Common myeloid progenitor, CD34-positive (primary cell): ENCODE data around the gene ZNF319.

Experiments used
- CTCF ChIA-PET: fragments of 350-600 bp; sonication (Branson Sonifier 250); formaldehyde crosslinking; loops from one replicate; lab custom pipeline; 2021; ENCODE audit warnings: antibody characterized with exemption; lab: Charles Lee
- POLR2A ChIA-PET: fragments of 350-600 bp; sonication (Branson Sonifier 250); formaldehyde crosslinking; loops from one replicate; lab custom pipeline; 2021; ENCODE audit warnings: antibody characterized with exemption; lab: Charles Lee
- DNase-seq, 3 donors: peaks; one replicate each; pipeline versions ENCODE4 v3.0.0 to v3.0.0-alpha.2; 2013
- H3K27ac ChIP-seq, 2 experiments: 1 replicate in 1 of 2; 2 replicates in 1 of 2; pipeline ENCODE4 v1.7.0; 2013; ENCODE audit warnings: inconsistent platforms in 2 of 2, low read length in 2 of 2, mild to moderate bottlenecking in 2 of 2, low read depth in 1 of 2, moderate library complexity in 1 of 2; ENCODE audit not compliant: severe bottlenecking in 2 of 2, insufficient read depth in 1 of 2, poor library complexity in 1 of 2
- H3K27me3 ChIP-seq, 5 experiments: replicated peaks in 2 of 5; 1 replicate in 3 of 5; 2 replicates in 2 of 5; pipeline versions ENCODE4 v1.6.1 to v1.7.0; 2013; ENCODE audit warnings: low read length in 4 of 5, mild to moderate bottlenecking in 2 of 5, moderate library complexity in 2 of 5, inconsistent platforms in 1 of 5; ENCODE audit not compliant: insufficient read depth in 5 of 5, control insufficient read depth in 4 of 5
- H3K36me3 ChIP-seq, 4 experiments: 1 replicate in 2 of 4; 2 replicates in 2 of 4; pipeline versions ENCODE4 v1.6.1 to v1.7.0; 2013; ENCODE audit warnings: low read length in 3 of 4, control low read depth in 1 of 4, mild to moderate bottlenecking in 1 of 4; ENCODE audit not compliant: control insufficient read depth in 4 of 4, insufficient read depth in 4 of 4
- H3K4me1 ChIP-seq, 4 experiments: 1 replicate in 3 of 4; 2 replicates in 1 of 4; pipeline versions ENCODE4 v1.6.1 to v1.7.1; 2013; ENCODE audit warnings: low read length in 3 of 4, mild to moderate bottlenecking in 3 of 4, control low read depth in 1 of 4, inconsistent platforms in 1 of 4, moderate library complexity in 1 of 4; ENCODE audit not compliant: control insufficient read depth in 4 of 4, insufficient read depth in 4 of 4; ENCODE audit errors: control extremely low read depth in 1 of 4
- H3K4me3 ChIP-seq, 7 experiments: 1 replicate in 4 of 7; 2 replicates in 3 of 7; pipeline versions ENCODE4 v1.5.1 to v1.7.0; 2013; ENCODE audit warnings: mild to moderate bottlenecking in 7 of 7, low read length in 6 of 7, moderate library complexity in 6 of 7, inconsistent platforms in 2 of 7, low read depth in 2 of 7, control low read depth in 1 of 7; ENCODE audit not compliant: insufficient read depth in 4 of 7, control insufficient read depth in 1 of 7; ENCODE audit errors: extremely low read depth in 1 of 7
- H3K9me3 ChIP-seq, 5 experiments: 1 replicate in 4 of 5; 2 replicates in 1 of 5; pipeline versions ENCODE4 v1.6.1 to v1.7.1; 2013; ENCODE audit warnings: low read length in 4 of 5, mild to moderate bottlenecking in 2 of 5, inconsistent platforms in 1 of 5, low read depth in 1 of 5, moderate library complexity in 1 of 5; ENCODE audit not compliant: control insufficient read depth in 4 of 5, insufficient read depth in 2 of 5; ENCODE audit errors: control extremely low read depth in 1 of 5
- WGBS: methylation state at CpG from one replicate; pipeline ENCODE4 v1.1.5; 2013; ENCODE audit not compliant: insufficient coverage; 5-methylcytosine and 5-hydroxymethylcytosine counted together

The ZNF319 gene

GRCh38 chr16:57976331-57976796 is 24.1 kb downstream of the ZNF319 start:
- CTCF ChIA-PET = interaction anchor here (1.0 to 1.9 kb wide), 3 partner anchors 13 to 76 kb away, joined by 4 to 5 read pairs (median 4); no protein-coding TSS in a partner anchor
- WGBS = 80% methylated on average over 2 of the region's 2 CpGs
- Histone ChIP-seq H3K9me3 (no peaks in the 10 kb centered on the region), H3K27me3 (no peaks in the 10 kb centered on the region), H3K4me1 (peaks cover 0 to 9% (median 7%) of the 10 kb centered on the region in 4 experiments), H3K36me3 (no peaks in the 10 kb centered on the region), H3K27ac (no peak overlapping the region), H3K4me3 (no peak overlapping the region)
- DNase-seq = peak in 2 of 3 donors; percentile 32 to 50
- POLR2A ChIA-PET = no interaction called here

GRCh38 chr16:57972306-57972705 is 28.2 kb downstream of the ZNF319 start:
- Histone ChIP-seq H3K9me3 (no peaks in the 10 kb centered on the region), H3K27ac (no peak overlapping the region), H3K27me3 (no peaks in the 10 kb centered on the region), H3K4me1 (peaks cover 0 to 9% (median 7%) of the 10 kb centered on the region in 4 experiments), H3K36me3 (no peaks in the 10 kb centered on the region), H3K4me3 (no peak overlapping the region)
- ChIA-PET POLR2A (no interaction called here), CTCF (interaction anchor here (0.7 to 1.2 kb wide), 2 partner anchors 17 to 19 kb away, joined by 3 read pairs; no protein-coding TSS in a partner anchor)
- 49% methylated on average over 4 of the region's 4 CpGs for WGBS
- DNase-seq = peak in 2 of 3 donors; percentile 38 to 47

GRCh38 chr16:57971848-57972247 is 28.6 kb downstream of the ZNF319 start:
- POLR2A ChIA-PET = no interaction called here
- DNase-seq = no peak
- peaks cover 0 to 10% (median 7%) of the 10 kb centered on the region in 4 experiments for H3K4me1 ChIP-seq
- H3K27me3 ChIP-seq = no peaks in the 10 kb centered on the region
- H3K36me3 ChIP-seq = no peaks in the 10 kb centered on the region
- H3K27ac ChIP-seq = no peak overlapping the region
- WGBS = 92% methylated on average over 1 of the region's 1 CpG
- CTCF ChIA-PET = interaction anchor here (0.7 to 1.2 kb wide), 3 partner anchors 17 to 63 kb away, joined by 3 read pairs; no protein-coding TSS in a partner anchor
- no peak overlapping the region for H3K4me3 ChIP-seq
- H3K9me3 ChIP-seq = no peaks in the 10 kb centered on the region

DNA sequence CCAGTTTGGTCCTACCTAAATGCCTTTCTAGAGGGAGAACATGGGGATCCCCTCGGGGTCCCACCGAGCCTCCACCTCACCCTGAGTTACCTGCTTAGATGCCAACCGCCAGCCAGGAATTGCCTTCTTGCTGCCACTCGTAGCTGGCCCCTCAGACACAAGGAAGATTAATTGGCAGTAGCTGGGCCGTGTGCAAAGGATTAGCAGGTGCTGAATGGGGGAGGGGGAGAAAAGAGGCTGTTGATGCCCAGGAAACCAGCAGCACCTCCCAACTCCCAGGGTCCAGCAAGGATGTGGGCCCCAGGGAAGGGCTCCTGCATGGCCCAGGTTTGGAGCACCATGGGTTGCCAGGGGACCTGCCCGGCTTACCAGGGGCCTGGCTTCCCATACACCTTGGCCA is 29.5 kb downstream of the ZNF319 start, which contains the start of gene CNGB1:
Gene CNGB1 (minus strand): TSS at position 159 of the 400 bp plus-strand sequence. CDS start 3,842 bp downstream, outside the sequence.
- H3K9me3 ChIP-seq = no peaks in the 10 kb centered on the region
- ChIA-PET CTCF (interaction anchor here (1.0 kb wide), 1 partner anchor 63 kb away, joined by 3 read pairs; no protein-coding TSS in a partner anchor), POLR2A (no interaction called here)
- H3K27me3 ChIP-seq = no peaks in the 10 kb centered on the region
- 92% methylated on average over 1 of the region's 6 CpGs for WGBS
- no peak within 1 kb of the TSS for H3K27ac ChIP-seq
- H3K4me1 ChIP-seq = peaks cover 0 to 17% (median 10%) of the 10 kb centered on the region in 4 experiments
- no peak for DNase-seq
- H3K4me3 ChIP-seq = no peak within 1 kb of the TSS
- no peaks in the 10 kb centered on the region for H3K36me3 ChIP-seq

DNA sequence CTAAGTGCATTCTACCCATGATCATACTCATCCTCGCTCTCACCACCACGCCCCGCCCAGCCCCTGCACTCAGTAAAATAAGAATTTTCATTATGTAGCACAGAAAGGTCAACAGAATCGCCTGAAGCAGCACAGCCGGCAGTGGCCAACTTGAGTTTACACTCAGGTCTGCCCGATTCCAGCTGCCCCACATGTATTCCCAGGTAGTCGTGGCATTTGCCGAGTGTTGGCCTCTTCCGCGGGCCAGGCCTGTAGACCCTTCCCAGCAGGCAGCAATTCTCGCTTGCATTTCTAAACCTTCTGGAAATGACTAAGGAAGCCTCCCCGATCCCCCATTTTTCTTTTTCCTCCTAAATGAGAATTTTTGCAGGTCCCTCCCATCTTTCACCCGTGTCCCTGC is 30.2 kb downstream of the ZNF319 start:
- CTCF ChIA-PET = interaction anchor here (2.0 kb wide), 2 partner anchors 10 to 14 kb away, joined by 5 to 7 read pairs; no protein-coding TSS in a partner anchor

DNA sequence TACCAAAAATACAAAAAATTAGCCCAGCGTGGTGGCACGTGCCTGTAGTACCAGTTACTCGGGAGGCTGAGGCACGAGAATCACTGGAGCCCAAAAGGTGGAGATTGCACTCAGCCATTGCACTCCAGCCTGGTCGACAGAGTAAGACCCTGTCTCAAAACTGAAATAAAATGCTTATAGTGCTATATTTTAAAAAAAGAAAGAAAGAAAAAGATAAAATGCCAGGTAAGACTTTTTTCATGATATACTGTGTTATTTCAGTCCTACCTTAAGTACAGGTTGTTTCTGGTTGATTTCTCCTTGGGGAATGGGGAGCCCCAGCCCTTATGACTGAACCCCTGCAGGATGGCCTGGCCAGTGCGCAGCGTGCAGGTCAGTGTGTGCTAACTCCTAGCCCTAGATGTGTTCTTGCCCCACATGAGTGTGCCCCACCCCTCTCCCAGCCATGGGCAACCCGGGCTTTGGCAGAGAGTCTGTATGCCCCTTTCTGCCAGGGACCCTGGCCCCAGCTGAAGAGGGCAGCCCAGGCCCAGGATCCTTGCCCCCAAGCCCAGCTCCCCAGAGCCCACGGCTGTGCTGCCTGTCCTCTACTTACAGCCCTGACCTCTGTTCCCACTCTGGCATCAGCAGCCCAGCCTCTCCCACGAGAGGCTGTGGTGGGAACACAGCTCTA is 30.9 kb downstream of the ZNF319 start:
- no peaks in the 10 kb centered on the region for H3K36me3 ChIP-seq
- no peak overlapping the region for H3K27ac ChIP-seq
- POLR2A ChIA-PET = no interaction called here
- CTCF ChIA-PET = interaction anchor here (1.2 to 2.0 kb wide), 3 partner anchors 11 to 19 kb away, joined by 3 to 7 read pairs (median 5); no protein-coding TSS in a partner anchor
- DNase-seq = no peak
- WGBS = 96% methylated on average over 10 of the region's 10 CpGs
- no peaks in the 10 kb centered on the region for H3K9me3 ChIP-seq
- no peak overlapping the region for H3K4me3 ChIP-seq
- H3K4me1 ChIP-seq = peaks cover 0 to 19% (median 10%) of the 10 kb centered on the region in 4 experiments
- no peaks in the 10 kb centered on the region for H3K27me3 ChIP-seq

More for the DNA sequence above, 30.2 kb downstream of the ZNF319 start:
- 93% methylated on average over 12 of the region's 13 CpGs for WGBS
- DNase-seq = no peak
- POLR2A ChIA-PET = no interaction called here
- Histone ChIP-seq H3K27ac (no peak overlapping the region), H3K36me3 (no peaks in the 10 kb centered on the region), H3K9me3 (no peaks in the 10 kb centered on the region), H3K4me3 (no peak overlapping the region), H3K27me3 (no peaks in the 10 kb centered on the region), H3K4me1 (peaks cover 0 to 19% (median 10%) of the 10 kb centered on the region in 4 experiments)

GRCh38 chr16:57967916-57968315 is 32.6 kb downstream of the ZNF319 start:
- no peak overlapping the region for H3K27ac ChIP-seq
- CTCF ChIA-PET = interaction anchor here (0.7 to 1.1 kb wide), 2 partner anchors 23 to 27 kb away, joined by 3 read pairs; no protein-coding TSS in a partner anchor
- no peak for DNase-seq
- POLR2A ChIA-PET = no interaction called here
- H3K36me3 ChIP-seq = no peaks in the 10 kb centered on the region
- no peaks in the 10 kb centered on the region for H3K9me3 ChIP-seq
- peaks cover 0 to 19% (median 10%) of the 10 kb centered on the region in 4 experiments for H3K4me1 ChIP-seq
- no peaks in the 10 kb centered on the region for H3K27me3 ChIP-seq
- H3K4me3 ChIP-seq = no peak overlapping the region
